GM10248 (cell line): ENCODE data around the gene CHST11.
A peak's percentile ranks its signal among the peaks of the same experiment; 100 is the strongest.

Experiments used
- CTCF ChIA-PET: fragments of 300-600 bp; sonication (Branson Sonifier 250); formaldehyde crosslinking; extraction: SDS; loops from one replicate; lab custom pipeline; 2021; ENCODE audit warnings: antibody characterized with exemption; lab: Yijun Ruan, JAX
- POLR2A ChIA-PET: fragments of 350-650 bp; sonication (Branson Sonifier 250); formaldehyde crosslinking; extraction: SDS; loops from one replicate; lab custom pipeline; 2020; ENCODE audit warnings: antibody characterized with exemption; lab: Yijun Ruan, JAX
- DNase-seq: peaks from one replicate; pipeline ENCODE4 v3.0.0; 2012; ENCODE audit errors: extremely low spot score
- CTCF ChIP-seq: IDR thresholded peaks from 2 replicates; pipeline ENCODE4 v1.5.1; 2012; ENCODE audit warnings: mild to moderate bottlenecking, low read depth; ENCODE audit errors: extremely low read depth, missing control alignments, control extremely low read depth

CHST11 gene

DNA sequence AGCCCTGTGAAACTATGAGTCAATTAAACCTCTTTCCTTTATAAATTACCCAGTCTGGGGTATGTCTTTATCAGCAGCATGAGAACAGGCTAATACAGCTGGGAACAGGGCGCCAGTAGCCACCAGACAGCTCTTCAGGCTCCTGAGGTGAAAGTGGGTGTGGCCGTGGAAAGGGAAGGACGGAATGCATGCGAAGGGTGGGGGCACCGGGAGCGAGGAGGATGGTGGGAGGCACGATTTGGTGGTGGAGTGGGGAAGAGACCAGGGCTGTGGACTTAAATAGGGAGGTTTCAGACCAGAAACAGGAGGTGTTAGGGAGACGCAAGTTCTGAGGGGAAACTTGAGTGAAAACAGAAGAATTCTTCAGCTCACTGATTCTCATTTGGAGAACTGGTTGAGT is 44.1 kb upstream of the CHST11 start:
- TF ChIP-seq CTCF: no peak
- CTCF ChIA-PET: interaction anchor here (1.0 to 2.2 kb wide), 3 partner anchors 15 to 31 kb away, joined by 3 to 7 read pairs (median 3); no protein-coding TSS in a partner anchor
- no peak for DNase-seq
- POLR2A ChIA-PET: no interaction called here

- TF ChIP-seq CTCF: no peak
- POLR2A ChIA-PET: no interaction called here
- no peak for DNase-seq
- CTCF ChIA-PET: interaction anchor here (1.0 to 2.2 kb wide), 2 partner anchors 14 to 32 kb away, joined by 3 to 7 read pairs; no protein-coding TSS in a partner anchor
These were observed 43.4 kb upstream of the CHST11 start for GRCh38 chr12:104413330-104413729.

DNA sequence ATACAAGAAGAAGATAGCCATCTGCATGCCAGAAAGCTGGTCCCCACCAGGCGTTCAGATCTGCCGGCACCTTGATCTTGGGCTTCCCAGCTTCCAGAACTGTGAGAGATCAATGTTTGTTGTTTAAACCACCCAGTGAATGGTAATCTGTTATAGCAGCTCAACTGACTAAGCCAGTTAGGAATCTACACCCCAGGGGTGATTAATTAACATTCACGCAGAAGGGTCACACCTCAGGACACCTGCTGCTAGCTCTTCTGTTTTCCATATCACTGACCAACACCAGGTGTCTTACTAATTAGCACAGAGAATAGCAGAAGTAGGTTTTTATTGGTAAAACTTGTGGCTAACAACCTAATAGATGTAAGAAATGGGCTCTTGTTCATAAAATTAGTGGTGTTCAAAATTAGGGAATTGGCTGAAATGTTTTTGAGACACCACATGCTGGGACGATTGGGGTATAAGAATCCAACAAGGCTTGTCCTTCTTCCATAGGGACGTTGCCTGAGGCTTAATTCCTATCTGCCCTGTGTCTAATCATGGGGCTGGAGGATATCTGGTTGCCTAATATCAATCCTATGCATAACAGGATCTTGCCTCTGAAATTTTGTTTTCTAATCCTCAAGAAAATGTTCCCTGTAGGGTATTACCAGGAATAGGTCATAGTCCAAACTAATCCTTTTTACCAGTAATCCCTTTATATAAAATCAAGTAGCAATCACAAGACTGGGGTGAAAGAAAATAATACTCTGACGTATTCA is 42.0 kb upstream of the CHST11 start:
- peak; percentile 35 for DNase-seq
- POLR2A ChIA-PET: no interaction called here
- CTCF ChIA-PET: no interaction called here
- TF ChIP-seq CTCF: no peak

DNA sequence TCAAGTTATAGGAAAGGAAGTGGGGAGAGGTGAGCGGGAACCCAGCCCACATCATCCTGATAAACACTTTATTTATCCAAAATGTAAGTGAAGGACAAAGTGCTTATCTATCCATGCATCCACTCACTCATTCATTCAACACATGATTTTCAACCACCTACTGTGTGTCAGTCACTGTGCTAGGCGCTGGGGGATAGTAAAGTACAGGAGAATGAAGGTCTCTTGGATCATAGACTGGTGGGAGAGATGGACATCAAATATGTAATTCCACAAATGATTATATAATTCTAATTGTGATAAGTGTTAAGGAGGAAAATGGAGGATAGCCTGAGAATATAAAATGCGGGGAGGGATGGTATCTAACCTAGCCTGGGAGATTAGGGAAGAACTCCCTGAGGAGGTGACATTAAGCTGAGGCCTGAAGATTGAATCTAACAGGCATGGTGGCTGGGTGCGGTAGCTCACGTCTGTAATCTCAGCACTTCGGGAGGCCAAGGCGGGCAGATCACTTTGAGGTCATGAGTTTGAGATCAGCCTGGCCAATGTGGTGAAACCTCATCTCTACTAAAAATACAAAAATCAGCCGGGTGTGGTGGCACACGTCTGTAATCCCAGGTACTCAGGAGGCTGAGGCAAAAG is 41.3 kb upstream of the CHST11 start:
- no peak for TF ChIP-seq CTCF
- ChIA-PET CTCF (no interaction called here), POLR2A (no interaction called here)
- no peak for DNase-seq

GRCh38 chr12:104416136-104416535 is 40.6 kb upstream of the CHST11 start:
- POLR2A ChIA-PET: no interaction called here
- CTCF ChIA-PET: no interaction called here
- no peak for DNase-seq
- no peak for TF ChIP-seq CTCF

GRCh38 chr12:104416585-104416984 is 40.2 kb upstream of the CHST11 start:
- ChIA-PET CTCF (no interaction called here), POLR2A (no interaction called here)

More at GRCh38 chr12:104416585-104416984, 40.2 kb upstream of the CHST11 start:
- no peak for DNase-seq
- no peak for TF ChIP-seq CTCF
